GM19035 (cell line): ENCODE results near the gene LTA.
"Not testable (repeated sequence)": the region's sequence is repeated elsewhere in the genome, so short reads cannot be mapped to it uniquely, and the experiment has no call there.

Experiments used
- ATAC-seq: cut with Tn5 transposase; IDR thresholded peaks from one replicate; pipeline ENCODE4 v1.9.1; 2021; ENCODE audit not compliant: unreplicated experiment

Gene LTA

GRCh38 chr6:31586599-31587281 lies 14.7 kb downstream of the LTA start:
- no peak for ATAC-seq

- no peak for ATAC-seq
Observed at GRCh38 chr6:31587791-31588777, 16.0 kb downstream of the LTA start.

- ATAC-seq: no peak
Observed at GRCh38 chr6:31588871-31589650, 17.0 kb downstream of the LTA start.

GRCh38 chr6:31590691-31591090 lies 18.6 kb downstream of the LTA start:
- not testable (repeated sequence) for ATAC-seq

- ATAC-seq: no peak
Observed at GRCh38 chr6:31592396-31592771, 20.3 kb downstream of the LTA start.

- no peak for ATAC-seq
Observed at GRCh38 chr6:31597006-31597405, 24.9 kb downstream of the LTA start.

- no peak for ATAC-seq
Observed at GRCh38 chr6:31607317-31607716, 35.2 kb downstream of the LTA start.

GRCh38 chr6:31609519-31610406 lies 37.7 kb downstream of the LTA start:
- ATAC-seq: no peak

GRCh38 chr6:31610968-31611367 lies 38.9 kb downstream of the LTA start:
- ATAC-seq: no peak

- ATAC-seq: no peak
Observed at GRCh38 chr6:31614075-31614619, 42.1 kb downstream of the LTA start.

- no peak for ATAC-seq
Observed at GRCh38 chr6:31614684-31615578, 42.8 kb downstream of the LTA start, which contains the start of gene AIF1. TSS of gene AIF1 (plus strand) at chr6:31615234. CDS start at chr6:31615330, 96 bp downstream.

GRCh38 chr6:31615748-31616147 lies 43.7 kb downstream of the LTA start:
- ATAC-seq: no peak

GRCh38 chr6:31617010-31617409 lies 44.9 kb downstream of the LTA start:
- ATAC-seq: no peak

- peak; percentile 80 for ATAC-seq
Observed at GRCh38 chr6:31619805-31620585, 47.9 kb downstream of the LTA start.

GRCh38 chr6:31620586-31621319 lies 48.7 kb downstream of the LTA start, which contains the start of gene PRRC2A:
TSS of gene PRRC2A (plus strand) at chr6:31620715. CDS start at chr6:31622790, 2,075 bp downstream.
- ATAC-seq: peak; percentile 41

GRCh38 chr6:31621320-31621939 lies 49.3 kb downstream of the LTA start:
- no peak for ATAC-seq

GRCh38 chr6:31621991-31622390 lies 49.9 kb downstream of the LTA start:
- ATAC-seq: no peak
